GM21528 (cell line): ENCODE measurements around the gene SMIM10L2A.
A peak's percentile ranks its signal among the peaks of the same experiment; 100 is the strongest.
"Not testable (repeated sequence)": the region's sequence is repeated elsewhere in the genome, so short reads cannot be mapped to it uniquely, and the experiment has no call there.

Source experiments
- ATAC-seq: cut with Tn5 transposase; IDR thresholded peaks from one replicate; pipeline ENCODE4 v1.9.1; 2021; ENCODE audit warnings: mild to moderate bottlenecking, moderate library complexity; ENCODE audit not compliant: unreplicated experiment, low FRiP score

Gene SMIM10L2A

GRCh38 chrX:135421932-135422809 lies at the start of gene SMIM10L2A:
Gene SMIM10L2A (plus strand): TSS chrX:135421944. CDS start chrX:135422132, 188 bp downstream.
- peak; percentile 54 for ATAC-seq

- no peak for ATAC-seq
Observed at GRCh38 chrX:135373357-135373756, 48.4 kb upstream of the SMIM10L2A start.

- ATAC-seq, result no peak
Observed at GRCh38 chrX:135382260-135382659, 39.5 kb upstream of the SMIM10L2A start.

GRCh38 chrX:135383249-135383648 lies 38.5 kb upstream of the SMIM10L2A start:
- no peak for ATAC-seq

- no peak for ATAC-seq
Observed at GRCh38 chrX:135384161-135384836, 37.4 kb upstream of the SMIM10L2A start.

- no peak for ATAC-seq
Observed at GRCh38 chrX:135388841-135389240, 32.9 kb upstream of the SMIM10L2A start.

- no peak for ATAC-seq
Observed at GRCh38 chrX:135389243-135389642, 32.5 kb upstream of the SMIM10L2A start.

GRCh38 chrX:135389717-135390116 lies 32.0 kb upstream of the SMIM10L2A start:
- ATAC-seq, result no peak

- ATAC-seq, result no peak
Observed at GRCh38 chrX:135391734-135392133, 30.0 kb upstream of the SMIM10L2A start.

GRCh38 chrX:135393051-135393450 lies 28.7 kb upstream of the SMIM10L2A start:
- ATAC-seq, result no peak

- ATAC-seq, result no peak
Observed at GRCh38 chrX:135395064-135395463, 26.7 kb upstream of the SMIM10L2A start.

GRCh38 chrX:135396109-135396508 lies 25.6 kb upstream of the SMIM10L2A start:
- ATAC-seq, result no peak

GRCh38 chrX:135396566-135396965 lies 25.2 kb upstream of the SMIM10L2A start:
- no peak for ATAC-seq

GRCh38 chrX:135397652-135398051 lies 24.1 kb upstream of the SMIM10L2A start:
- no peak for ATAC-seq

GRCh38 chrX:135403374-135403773 lies 18.4 kb upstream of the SMIM10L2A start:
- ATAC-seq, result no peak

- not testable (repeated sequence) for ATAC-seq
Observed at GRCh38 chrX:135406428-135406827, 15.3 kb upstream of the SMIM10L2A start.

GRCh38 chrX:135408794-135409193 lies 12.9 kb upstream of the SMIM10L2A start:
- ATAC-seq, result no peak

GRCh38 chrX:135410861-135411627 lies 10.7 kb upstream of the SMIM10L2A start:
- ATAC-seq, result no peak

- ATAC-seq, result no peak
Observed at GRCh38 chrX:135411893-135412292, 9.9 kb upstream of the SMIM10L2A start.

GRCh38 chrX:135416546-135416945 lies 5.2 kb upstream of the SMIM10L2A start:
- no peak for ATAC-seq

GRCh38 chrX:135420831-135421230 lies 913 bp upstream of the SMIM10L2A start:
- no peak for ATAC-seq
